DND-41 (cell line): ENCODE data around the gene TMEM154.

Source experiments
- EZH2 ChIP-seq: IDR thresholded peaks from 3 replicates; pipeline ENCODE4 v1.6.1; 2012; ENCODE audit warnings: borderline replicate concordance, low read depth, mild to moderate bottlenecking, moderate library complexity, low read length, inconsistent platforms; ENCODE audit not compliant: severe bottlenecking
- TF ChIP-seq, protein P1 (sequence below): IDR thresholded peaks from 2 replicates; pipeline ENCODE4 v1.5.1; 2012; ENCODE audit warnings: borderline replicate concordance, low read length, moderate library complexity, mild to moderate bottlenecking; ENCODE audit not compliant: poor library complexity, severe bottlenecking; ENCODE audit errors: extremely low read depth

DNA sequence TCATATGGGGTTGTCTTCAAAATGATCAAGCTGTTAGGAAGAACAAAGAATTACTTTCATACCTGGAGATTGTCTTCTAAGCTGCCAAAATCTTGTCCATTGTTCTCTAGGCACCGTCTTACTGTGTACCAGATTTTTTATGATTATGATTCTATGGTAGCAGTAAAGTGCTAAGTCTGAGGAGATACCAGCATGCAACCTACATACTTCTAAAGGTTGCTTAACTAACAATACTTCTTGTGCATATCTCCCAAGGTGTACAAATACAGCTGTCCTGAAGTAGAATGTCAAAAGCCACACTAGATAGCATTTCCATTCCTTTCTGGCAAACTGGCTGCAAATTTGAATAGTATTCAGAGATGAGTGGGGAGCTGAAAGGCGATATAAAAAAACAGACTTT lies 81.3 kb downstream of the TMEM154 start:
- TF ChIP-seq, protein P1, sequence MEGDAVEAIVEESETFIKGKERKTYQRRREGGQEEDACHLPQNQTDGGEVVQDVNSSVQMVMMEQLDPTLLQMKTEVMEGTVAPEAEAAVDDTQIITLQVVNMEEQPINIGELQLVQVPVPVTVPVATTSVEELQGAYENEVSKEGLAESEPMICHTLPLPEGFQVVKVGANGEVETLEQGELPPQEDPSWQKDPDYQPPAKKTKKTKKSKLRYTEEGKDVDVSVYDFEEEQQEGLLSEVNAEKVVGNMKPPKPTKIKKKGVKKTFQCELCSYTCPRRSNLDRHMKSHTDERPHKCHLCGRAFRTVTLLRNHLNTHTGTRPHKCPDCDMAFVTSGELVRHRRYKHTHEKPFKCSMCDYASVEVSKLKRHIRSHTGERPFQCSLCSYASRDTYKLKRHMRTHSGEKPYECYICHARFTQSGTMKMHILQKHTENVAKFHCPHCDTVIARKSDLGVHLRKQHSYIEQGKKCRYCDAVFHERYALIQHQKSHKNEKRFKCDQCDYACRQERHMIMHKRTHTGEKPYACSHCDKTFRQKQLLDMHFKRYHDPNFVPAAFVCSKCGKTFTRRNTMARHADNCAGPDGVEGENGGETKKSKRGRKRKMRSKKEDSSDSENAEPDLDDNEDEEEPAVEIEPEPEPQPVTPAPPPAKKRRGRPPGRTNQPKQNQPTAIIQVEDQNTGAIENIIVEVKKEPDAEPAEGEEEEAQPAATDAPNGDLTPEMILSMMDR, result no peak
- TF ChIP-seq EZH2, result no peak
